Right lobe of liver (tissue), 4 donors: ENCODE results near the gene OIT3.

Source experiments
- CTCF ChIP-seq, 4 donors: fragments of 200-600 bp in 3 of 4; fragments of 450-650 bp in 1 of 4; IDR thresholded peaks; one replicate each; pipeline versions ENCODE4 v1.5.1 to v1.8.0; 2016 to 2022; ENCODE audit warnings: antibody characterized with exemption in 4 of 4, mild to moderate bottlenecking in 2 of 4
- POLR2A ChIP-seq: fragments of 450-650 bp; IDR thresholded peaks from one replicate; pipeline ENCODE4 v1.6.1; 2017; ENCODE audit warnings: antibody characterized with exemption, mild to moderate bottlenecking
- donor health status: DM: no; HTN: no; CAD: no.
- donor health status: DM: no; HTN: no; CAD: no.
- donor health status: DM: no; HTN: yes; CAD: no.

DNA sequence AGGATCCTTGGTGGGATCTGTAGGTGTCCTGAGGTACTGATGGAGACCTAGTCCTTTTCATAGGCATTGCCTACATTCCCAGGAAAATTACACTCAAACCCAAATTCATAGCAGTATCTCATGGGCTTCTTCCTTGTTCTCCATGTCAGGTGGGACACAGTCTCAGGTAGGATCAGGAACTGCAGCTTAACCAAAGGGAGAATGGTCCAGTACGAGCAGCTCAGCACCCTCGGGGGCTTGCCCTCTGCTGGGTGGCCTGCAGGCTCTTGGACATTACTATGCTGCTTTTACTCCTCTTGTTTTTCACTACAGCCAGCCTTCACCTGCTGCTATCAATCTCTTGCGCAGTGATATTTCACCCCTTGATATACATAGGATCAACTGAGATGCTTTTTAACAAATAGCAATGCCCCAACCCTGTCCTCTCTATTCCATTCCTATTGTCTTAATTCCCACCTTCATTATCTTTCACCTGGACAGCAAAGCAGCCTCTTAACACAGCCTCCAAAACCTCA, 32.5 kb downstream of the OIT3 start:
- no peak for TF ChIP-seq CTCF (IDR thresholded peaks at IDR 0.05)
- TF ChIP-seq POLR2A = no peak
